ENCODE measurements around the gene LRRC25. TPM values are rescaled to one million over a fixed set of nuclear protein-coding genes. Genes with fewer than 3 reads are reported as not detected.
"Not testable (repeated sequence)": the region's sequence is repeated elsewhere in the genome, so short reads cannot be mapped to it uniquely, and the experiment has no call there.

LRRC25 gene
- total and polyA plus RNA-seq, 11 donors: 0.83 to 33.0 (median 2.8) TPM

DNA sequence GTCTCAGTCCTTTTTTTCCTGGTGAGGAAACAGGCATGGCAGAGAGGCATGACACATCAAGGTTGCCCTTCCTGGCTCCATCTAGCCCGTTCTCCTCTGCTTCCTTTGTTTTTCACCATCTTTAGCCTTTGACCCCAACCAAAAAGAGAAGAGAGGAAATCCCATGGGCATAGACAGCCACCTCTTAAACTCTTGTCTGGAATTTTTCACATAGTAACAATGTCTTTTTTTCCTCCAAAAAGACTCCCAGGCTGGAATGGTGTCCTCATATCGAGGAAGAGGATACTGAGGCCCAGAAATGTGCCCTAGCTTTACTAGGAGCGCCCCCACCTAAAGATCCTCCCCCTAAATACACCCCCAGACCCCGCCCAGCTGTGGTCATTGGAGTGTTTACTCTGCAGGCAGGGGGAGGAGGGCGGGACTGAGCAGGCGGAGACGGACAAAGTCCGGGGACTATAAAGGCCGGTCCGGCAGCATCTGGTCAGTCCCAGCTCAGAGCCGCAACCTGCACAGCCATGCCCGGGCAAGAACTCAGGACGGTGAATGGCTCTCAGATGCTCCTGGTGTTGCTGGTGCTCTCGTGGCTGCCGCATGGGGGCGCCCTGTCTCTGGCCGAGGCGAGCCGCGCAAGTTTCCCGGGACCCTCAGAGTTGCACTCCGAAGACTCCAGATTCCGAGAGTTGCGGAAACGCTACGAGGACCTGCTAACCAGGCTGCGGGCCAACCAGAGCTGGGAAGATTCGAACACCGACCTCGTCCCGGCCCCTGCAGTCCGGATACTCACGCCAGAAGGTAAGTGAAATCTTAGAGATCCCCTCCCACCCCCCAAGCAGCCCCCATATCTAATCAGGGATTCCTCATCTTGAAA lies 11.5 kb downstream of the LRRC25 start, which contains the start of gene GDF15:
Gene GDF15 (plus strand): TSS at position 484 of the 868 bp plus-strand sequence. CDS start 32 bp downstream, at position 516.
- H3K36me3 ChIP-seq: peaks cover 0 to 19% (median 0%) of the 10 kb centered on the region in 9 donors
- peak within 1 kb of the TSS in 2 of 12 donors; percentile 25 to 86 for H3K27ac ChIP-seq
- peak within 1 kb of the TSS in 8 of 12 donors; percentile 9 to 59 (median 28) for H3K4me3 ChIP-seq
- peak; percentile 46 to 76 (median 56) for DNase-seq
- peaks cover 0 to 4% (median 0%) of the 10 kb centered on the region in 12 donors for H3K9me3 ChIP-seq
- peaks cover 0 to 37% (median 16%) of the 10 kb centered on the region in 12 donors for H3K4me1 ChIP-seq
- H3K27me3 ChIP-seq: no peaks in the 10 kb centered on the region
- no peak for TF ChIP-seq POLR2A (IDR thresholded peaks at IDR 0.05)
- TF ChIP-seq, protein P1, sequence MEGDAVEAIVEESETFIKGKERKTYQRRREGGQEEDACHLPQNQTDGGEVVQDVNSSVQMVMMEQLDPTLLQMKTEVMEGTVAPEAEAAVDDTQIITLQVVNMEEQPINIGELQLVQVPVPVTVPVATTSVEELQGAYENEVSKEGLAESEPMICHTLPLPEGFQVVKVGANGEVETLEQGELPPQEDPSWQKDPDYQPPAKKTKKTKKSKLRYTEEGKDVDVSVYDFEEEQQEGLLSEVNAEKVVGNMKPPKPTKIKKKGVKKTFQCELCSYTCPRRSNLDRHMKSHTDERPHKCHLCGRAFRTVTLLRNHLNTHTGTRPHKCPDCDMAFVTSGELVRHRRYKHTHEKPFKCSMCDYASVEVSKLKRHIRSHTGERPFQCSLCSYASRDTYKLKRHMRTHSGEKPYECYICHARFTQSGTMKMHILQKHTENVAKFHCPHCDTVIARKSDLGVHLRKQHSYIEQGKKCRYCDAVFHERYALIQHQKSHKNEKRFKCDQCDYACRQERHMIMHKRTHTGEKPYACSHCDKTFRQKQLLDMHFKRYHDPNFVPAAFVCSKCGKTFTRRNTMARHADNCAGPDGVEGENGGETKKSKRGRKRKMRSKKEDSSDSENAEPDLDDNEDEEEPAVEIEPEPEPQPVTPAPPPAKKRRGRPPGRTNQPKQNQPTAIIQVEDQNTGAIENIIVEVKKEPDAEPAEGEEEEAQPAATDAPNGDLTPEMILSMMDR (IDR thresholded peaks at IDR 0.05): peak in 11 of 12 donors; percentile 18 to 52 (median 45)
- peak in 3 of 4 donors; percentile 43 to 50 (median 44) for ATAC-seq
- intact Hi-C loops (cut with DNase I): loop anchor here in 2 of 10 donors (5.0 to 10.0 kb wide), 2 partner anchors 34 to 111 kb away; partner anchors contain the start of gene IQCN (in 1 of the 2)
- 41 to 49% (median 47%) methylated on average over 25 to 33 of the region's 33 CpGs for WGBS, 4 donors

DNA sequence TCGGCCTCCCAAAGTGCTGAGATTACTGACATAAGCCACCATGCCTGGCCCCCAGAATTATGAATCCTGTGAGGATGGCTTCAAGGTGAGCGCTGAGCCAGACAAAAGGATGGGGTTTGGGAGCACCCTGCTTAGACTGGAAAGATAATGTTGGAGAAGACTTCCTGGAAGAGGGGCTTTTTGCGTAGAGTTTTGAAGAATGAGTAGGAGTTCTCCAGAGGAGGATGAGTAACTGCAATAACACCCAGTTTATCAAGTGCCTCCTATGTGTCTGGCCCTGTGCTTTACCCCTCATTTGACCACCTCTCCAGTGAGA lies 12.1 kb downstream of the LRRC25 start:
- Histone ChIP-seq H3K36me3 (peaks cover 0 to 13% (median 0%) of the 10 kb centered on the region in 9 donors), H3K9me3 (peaks cover 0 to 4% (median 0%) of the 10 kb centered on the region in 12 donors), H3K27me3 (no peaks in the 10 kb centered on the region), H3K4me1 (peaks cover 0 to 43% (median 21%) of the 10 kb centered on the region in 12 donors), H3K4me3 (no peak overlapping the region), H3K27ac (peak overlapping the region in 2 of 12 donors; percentile 25 to 32)
- ATAC-seq: no peak
- 94 to 95% (median 95%) methylated on average over 3 of the region's 3 CpGs for WGBS, 4 donors
- no peak for DNase-seq
- TF ChIP-seq POLR2A (IDR thresholded peaks at IDR 0.05): no peak
- TF ChIP-seq, protein P1 (IDR thresholded peaks at IDR 0.05): no peak
- intact Hi-C loops (cut with DNase I): loop anchor here in 2 of 10 donors (5.0 to 10.0 kb wide), 2 partner anchors 33 to 111 kb away; partner anchors contain the start of gene IQCN (in 1 of the 2)

DNA sequence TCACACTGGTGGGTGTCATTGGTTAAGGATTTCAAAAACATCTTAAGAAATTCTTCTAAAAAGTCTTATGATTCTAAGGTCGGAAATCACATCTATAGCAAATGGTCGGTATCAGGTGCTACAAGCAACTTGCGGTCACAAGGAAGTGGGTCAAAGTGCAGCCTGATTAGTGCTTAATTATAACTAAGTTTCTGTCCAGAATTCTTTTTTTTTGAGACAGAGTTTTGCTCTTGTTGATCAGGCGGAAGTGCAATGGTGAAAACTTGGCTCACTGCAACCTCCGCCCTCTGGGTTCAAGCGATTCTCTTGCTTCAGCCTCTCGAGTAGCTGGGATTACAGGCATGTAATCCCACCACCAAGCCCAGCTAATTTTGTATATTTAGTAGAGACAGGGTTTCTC lies 12.6 kb downstream of the LRRC25 start:
- Histone ChIP-seq H3K9me3 (peaks cover 0 to 2% (median 0%) of the 10 kb centered on the region in 12 donors), H3K36me3 (peaks cover 0 to 7% (median 0%) of the 10 kb centered on the region in 9 donors), H3K4me3 (no peak overlapping the region), H3K27ac (no peak overlapping the region), H3K27me3 (no peaks in the 10 kb centered on the region), H3K4me1 (peaks cover 0 to 48% (median 26%) of the 10 kb centered on the region in 12 donors)
- ATAC-seq (no peak), DNase-seq (no peak)
- WGBS, 4 donors: 78 to 91% (median 85%) methylated on average over 7 of the region's 7 CpGs
- no peak for TF ChIP-seq POLR2A (IDR thresholded peaks at IDR 0.05)
- TF ChIP-seq, protein P1 (IDR thresholded peaks at IDR 0.05): no peak
- intact Hi-C loops (cut with DNase I): loop anchor here in 2 of 10 donors (5.0 to 10.0 kb wide), 2 partner anchors 32 to 110 kb away; partner anchors contain the start of gene IQCN (in 1 of the 2)

DNA sequence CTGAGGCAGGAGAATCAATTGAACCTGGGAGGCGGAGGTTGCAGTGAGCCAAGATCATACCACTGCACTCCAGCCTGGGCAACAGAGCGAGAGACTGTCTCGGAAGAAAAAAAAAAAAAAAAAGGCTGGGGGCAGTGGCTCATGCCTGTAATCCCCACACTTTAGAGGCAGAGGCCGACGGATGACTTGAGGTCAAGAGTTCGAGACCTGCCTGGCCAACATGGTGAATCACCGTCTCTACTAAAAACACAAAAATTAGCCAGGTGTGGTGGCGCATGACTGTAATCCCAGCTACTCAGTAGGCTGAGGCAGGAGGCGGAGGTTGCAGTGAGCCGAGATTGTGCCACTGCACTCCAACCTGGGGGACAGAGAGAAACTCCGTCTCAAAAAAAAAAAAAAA lies 13.8 kb downstream of the LRRC25 start:
- 94 to 97% (median 95%) methylated on average over 11 of the region's 11 CpGs for WGBS, 4 donors
- H3K9me3 ChIP-seq, H3K27me3 ChIP-seq, ATAC-seq, H3K27ac ChIP-seq, H3K36me3 ChIP-seq, DNase-seq, H3K4me3 ChIP-seq: not testable (repeated sequence)
- H3K4me1 ChIP-seq: peaks cover 0 to 44% (median 26%) of the 10 kb centered on the region in 12 donors
- intact Hi-C loops (cut with DNase I): loop anchor here in 1 of 10 donors (10.0 kb wide), 1 partner anchor 109 kb away; the partner anchor contains the start of gene IQCN

Measured in heart left ventricle (tissue), 16 donors.